ENCODE measurements around the gene CFLAR. TPM values are rescaled to one million over a fixed set of nuclear protein-coding genes. Genes with fewer than 3 reads are reported as not detected.
A peak's percentile ranks its signal among the peaks of the same experiment; 100 is the strongest.

CFLAR gene
- polyA plus RNA-seq, 1 of the 3 experiments (the other 2 are of a cell fraction): 23.7 TPM

DNA sequence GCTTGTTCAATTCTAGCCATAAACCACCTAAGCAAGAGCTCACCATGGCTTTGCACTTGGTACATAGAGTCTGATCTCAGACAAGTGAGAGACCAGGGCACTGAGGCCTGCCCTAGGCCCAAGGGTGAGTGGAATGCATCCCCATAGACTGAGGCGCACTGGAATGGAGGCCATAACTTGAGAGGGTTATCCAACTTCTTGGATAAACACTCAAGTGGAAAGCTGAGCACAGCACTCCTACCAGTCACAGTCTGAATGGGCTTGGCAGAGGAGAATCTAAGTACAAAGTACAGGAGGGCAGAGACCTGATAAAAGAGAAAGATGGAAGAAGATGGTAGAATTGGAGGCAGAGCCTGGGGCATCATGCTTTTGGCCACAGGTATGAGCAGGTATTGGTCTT, 36.6 kb downstream of the CFLAR start:
- 100% methylated on average over 1 of the region's 1 CpG for WGBS (ENCODE audit: low lambda C conversion rate)
- no peak for TF ChIP-seq EP300 (IDR thresholded peaks at IDR 0.05; ENCODE audit: borderline replicate concordance in 1 of 2, low read depth in 1 of 2, low read length in 1 of 2)
- TF ChIP-seq, protein P1, sequence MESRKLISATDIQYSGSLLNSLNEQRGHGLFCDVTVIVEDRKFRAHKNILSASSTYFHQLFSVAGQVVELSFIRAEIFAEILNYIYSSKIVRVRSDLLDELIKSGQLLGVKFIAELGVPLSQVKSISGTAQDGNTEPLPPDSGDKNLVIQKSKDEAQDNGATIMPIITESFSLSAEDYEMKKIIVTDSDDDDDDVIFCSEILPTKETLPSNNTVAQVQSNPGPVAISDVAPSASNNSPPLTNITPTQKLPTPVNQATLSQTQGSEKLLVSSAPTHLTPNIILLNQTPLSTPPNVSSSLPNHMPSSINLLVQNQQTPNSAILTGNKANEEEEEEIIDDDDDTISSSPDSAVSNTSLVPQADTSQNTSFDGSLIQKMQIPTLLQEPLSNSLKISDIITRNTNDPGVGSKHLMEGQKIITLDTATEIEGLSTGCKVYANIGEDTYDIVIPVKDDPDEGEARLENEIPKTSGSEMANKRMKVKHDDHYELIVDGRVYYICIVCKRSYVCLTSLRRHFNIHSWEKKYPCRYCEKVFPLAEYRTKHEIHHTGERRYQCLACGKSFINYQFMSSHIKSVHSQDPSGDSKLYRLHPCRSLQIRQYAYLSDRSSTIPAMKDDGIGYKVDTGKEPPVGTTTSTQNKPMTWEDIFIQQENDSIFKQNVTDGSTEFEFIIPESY (IDR thresholded peaks at IDR 0.05; ENCODE audit: borderline replicate concordance, low read depth): no peak
- no peak for TF ChIP-seq SIN3A (IDR thresholded peaks at IDR 0.05; ENCODE audit: borderline replicate concordance, low read depth, low read length)
- TF ChIP-seq PBX3 (IDR thresholded peaks at IDR 0.05): no peak
- TF ChIP-seq, protein P2, sequence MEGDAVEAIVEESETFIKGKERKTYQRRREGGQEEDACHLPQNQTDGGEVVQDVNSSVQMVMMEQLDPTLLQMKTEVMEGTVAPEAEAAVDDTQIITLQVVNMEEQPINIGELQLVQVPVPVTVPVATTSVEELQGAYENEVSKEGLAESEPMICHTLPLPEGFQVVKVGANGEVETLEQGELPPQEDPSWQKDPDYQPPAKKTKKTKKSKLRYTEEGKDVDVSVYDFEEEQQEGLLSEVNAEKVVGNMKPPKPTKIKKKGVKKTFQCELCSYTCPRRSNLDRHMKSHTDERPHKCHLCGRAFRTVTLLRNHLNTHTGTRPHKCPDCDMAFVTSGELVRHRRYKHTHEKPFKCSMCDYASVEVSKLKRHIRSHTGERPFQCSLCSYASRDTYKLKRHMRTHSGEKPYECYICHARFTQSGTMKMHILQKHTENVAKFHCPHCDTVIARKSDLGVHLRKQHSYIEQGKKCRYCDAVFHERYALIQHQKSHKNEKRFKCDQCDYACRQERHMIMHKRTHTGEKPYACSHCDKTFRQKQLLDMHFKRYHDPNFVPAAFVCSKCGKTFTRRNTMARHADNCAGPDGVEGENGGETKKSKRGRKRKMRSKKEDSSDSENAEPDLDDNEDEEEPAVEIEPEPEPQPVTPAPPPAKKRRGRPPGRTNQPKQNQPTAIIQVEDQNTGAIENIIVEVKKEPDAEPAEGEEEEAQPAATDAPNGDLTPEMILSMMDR (IDR thresholded peaks at IDR 0.05): no peak
- no peak for TF ChIP-seq YY1 (IDR thresholded peaks at IDR 0.05; ENCODE audit: low read depth)
- no peak for TF ChIP-seq FOXJ3 (CRISPR knock-in tag; IDR thresholded peaks at IDR 0.05)
- no peak for TF ChIP-seq GATA2 (CRISPR knock-in tag; IDR thresholded peaks at IDR 0.05)
- no peak for TF ChIP-seq EZH2phosphoT487 (IDR thresholded peaks at IDR 0.05; ENCODE audit: borderline replicate concordance, low read depth)
- no peak for TF ChIP-seq JUND (IDR thresholded peaks at IDR 0.05)
- TF ChIP-seq ELF1 (IDR thresholded peaks at IDR 0.05): no peak
- no peak for TF ChIP-seq SMC3 (IDR thresholded peaks at IDR 0.05; ENCODE audit: low read depth, low read length)
- TF ChIP-seq, protein P3, sequence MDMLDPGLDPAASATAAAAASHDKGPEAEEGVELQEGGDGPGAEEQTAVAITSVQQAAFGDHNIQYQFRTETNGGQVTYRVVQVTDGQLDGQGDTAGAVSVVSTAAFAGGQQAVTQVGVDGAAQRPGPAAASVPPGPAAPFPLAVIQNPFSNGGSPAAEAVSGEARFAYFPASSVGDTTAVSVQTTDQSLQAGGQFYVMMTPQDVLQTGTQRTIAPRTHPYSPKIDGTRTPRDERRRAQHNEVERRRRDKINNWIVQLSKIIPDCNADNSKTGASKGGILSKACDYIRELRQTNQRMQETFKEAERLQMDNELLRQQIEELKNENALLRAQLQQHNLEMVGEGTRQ (IDR thresholded peaks at IDR 0.05; ENCODE audit: borderline replicate concordance, low read depth, low read length): no peak
- TF ChIP-seq MEF2A (IDR thresholded peaks at IDR 0.05; ENCODE audit: borderline replicate concordance, low read depth): no peak
- peaks cover 46% of the 10 kb centered on the region for H3F3A ChIP-seq (replicated peaks; ENCODE audit: insufficient read depth)
- no peak for DNase-seq
- H2AFZ ChIP-seq (ENCODE audit: low read depth): no peak overlapping the region
- peak overlapping the region; percentile 81 for H3K4me2 ChIP-seq
- H3K79me2 ChIP-seq (ENCODE audit: insufficient read depth): peaks cover 48% of the 10 kb centered on the region; the same call in 1 of the 2 replicates
- no peaks in the 10 kb centered on the region for H3K27me3 ChIP-seq (ENCODE audit: insufficient read depth)
- CTCF ChIA-PET: interaction anchor here (0.5 kb wide), 1 partner anchor 228 kb away, joined by 3 read pairs; no protein-coding TSS in a partner anchor
- no peaks in the 10 kb centered on the region for H3K9me3 ChIP-seq
- no peaks in the 10 kb centered on the region for H3K9me2 ChIP-seq
- H3K27ac ChIP-seq (ENCODE audit: low read depth in 2 of 2, low read length in 1 of 2): peak overlapping the region; percentile 12 to 100; a peak in 3 of 4 replicates
- peaks cover 0 to 41% of the 10 kb centered on the region in 2 experiments; a peak in 3 of 4 replicates for H3K4me1 ChIP-seq (ENCODE audit: control insufficient read depth in 1 of 2, insufficient read depth in 2 of 2, low read depth in 1 of 2, low read length in 1 of 2)
- no peak overlapping the region for H3K4me3 ChIP-seq (ENCODE audit: low read depth in 2 of 2, low read length in 1 of 2)
- H3K9ac ChIP-seq: peak overlapping the region; percentile 88; the same call in 1 of the 2 replicates
- POLR2A ChIA-PET: no interaction called here
- peaks cover 0 to 40% of the 10 kb centered on the region in 2 experiments for H3K36me3 ChIP-seq (replicated peaks in 1 of 2; ENCODE audit: control insufficient read depth in 1 of 2, insufficient read depth in 2 of 2, low read length in 1 of 2)
- no peaks in the 10 kb centered on the region for H4K20me1 ChIP-seq (ENCODE audit: insufficient read depth)

Data from SK-N-SH (cell line).